COLO829 (cell line): ENCODE data around the gene CAMK2D.
A peak's percentile ranks its signal among the peaks of the same experiment; 100 is the strongest.

ENCODE experiments used
- DNase-seq: peaks from one replicate; pipeline ENCODE4 v3.0.0; 2012; ENCODE audit warnings: low spot score

The CAMK2D gene

GRCh38 chr4:113437129-113437528 lies 324.4 kb downstream of the CAMK2D start:
- DNase-seq, result no peak

- peak; percentile 81 for DNase-seq
Observed at GRCh38 chr4:113436360-113436759, 325.2 kb downstream of the CAMK2D start.

DNA sequence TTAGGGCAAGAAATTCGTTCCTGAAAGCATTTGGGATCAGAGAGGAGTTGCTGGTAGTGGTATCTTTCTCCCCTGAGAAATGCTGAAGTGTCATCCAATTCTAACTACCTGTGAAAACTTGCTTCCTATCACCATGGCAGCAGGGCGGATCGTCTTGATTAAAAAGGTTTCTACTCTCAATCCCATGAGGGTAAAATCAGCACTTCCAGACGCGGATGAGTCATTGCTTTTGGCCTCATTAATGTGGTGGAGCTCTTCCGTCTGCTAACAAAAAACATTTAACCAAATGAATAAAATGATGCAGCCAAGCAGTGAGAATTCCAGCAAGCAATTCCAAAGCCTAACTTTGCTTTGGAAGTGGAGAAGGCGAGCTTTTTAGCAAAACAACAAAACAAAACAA lies 325.6 kb downstream of the CAMK2D start:
- peak; percentile 91 for DNase-seq

DNA sequence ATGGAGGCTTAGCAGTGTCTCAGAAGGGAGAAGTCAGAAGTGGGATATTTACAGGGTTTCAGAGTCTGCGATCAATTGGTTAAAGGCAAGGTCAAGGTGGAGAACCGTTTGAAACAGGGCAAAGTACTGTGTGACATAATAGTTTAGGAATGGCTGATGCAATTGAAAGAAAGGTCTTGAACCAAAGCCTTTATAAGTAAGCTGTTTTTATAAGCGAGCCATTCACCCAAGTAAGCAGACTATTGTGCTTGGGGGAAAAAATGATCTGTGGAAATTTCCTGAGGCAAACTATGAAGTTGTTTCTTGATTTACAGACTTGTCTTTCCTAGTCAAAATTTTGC lies 327.3 kb downstream of the CAMK2D start:
- no peak for DNase-seq

DNA sequence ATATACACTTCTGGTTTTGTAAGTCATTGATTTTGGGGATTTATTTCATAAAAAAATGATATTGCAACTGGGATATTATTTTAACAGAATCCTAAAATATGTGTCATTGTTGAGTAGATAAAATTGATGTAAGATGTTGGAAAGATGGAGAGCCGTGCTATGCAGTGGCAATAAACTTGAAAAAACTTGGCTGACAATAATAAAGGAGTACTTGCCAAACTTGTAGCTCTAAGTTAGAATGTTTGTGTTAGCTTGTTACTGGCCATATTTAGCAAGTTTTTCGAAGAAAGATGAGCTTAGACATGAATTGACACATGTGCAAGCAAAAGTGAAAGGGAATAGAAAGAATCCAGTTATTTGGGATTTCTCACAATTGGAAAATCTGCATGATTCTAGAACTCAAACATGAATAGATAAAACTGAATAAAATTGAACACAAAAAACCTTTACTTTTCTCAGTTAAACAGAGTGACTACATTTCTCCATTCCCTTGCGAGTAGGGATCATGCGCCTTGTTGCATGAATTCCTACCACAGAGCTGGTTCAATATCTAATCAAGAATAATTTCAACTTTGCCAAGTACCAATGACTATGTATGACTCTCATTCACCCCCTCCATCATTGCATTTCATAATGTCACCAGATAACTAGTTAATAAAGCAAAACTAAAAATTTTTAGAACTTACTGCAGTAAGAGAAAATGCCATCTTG lies 327.8 kb downstream of the CAMK2D start:
- no peak for DNase-seq

GRCh38 chr4:113433116-113433515 lies 328.4 kb downstream of the CAMK2D start:
- DNase-seq, result no peak

DNA sequence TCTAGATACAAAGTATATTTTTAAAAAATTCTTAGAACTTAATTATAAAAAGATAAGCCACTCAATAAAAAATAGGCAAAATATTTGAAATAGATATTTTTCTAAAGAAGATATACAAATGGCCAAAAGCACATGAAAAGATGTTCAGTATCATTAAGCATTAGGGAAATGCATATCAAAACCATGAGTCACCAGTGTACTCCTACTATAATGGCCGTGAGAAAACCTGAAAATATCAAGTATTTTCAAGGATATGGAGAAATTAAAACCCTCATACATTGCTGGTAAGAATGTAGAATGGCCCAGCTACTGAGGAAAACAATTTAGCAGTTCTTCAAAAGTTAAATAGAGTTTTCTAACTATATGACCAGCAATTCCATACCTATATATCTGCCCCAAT lies 337.9 kb downstream of the CAMK2D start:
- no peak for DNase-seq

- no peak for DNase-seq
Observed at GRCh38 chr4:113420938-113421337, 340.6 kb downstream of the CAMK2D start.

GRCh38 chr4:113419631-113420030 lies 341.9 kb downstream of the CAMK2D start:
- no peak for DNase-seq

- no peak for DNase-seq
Observed at GRCh38 chr4:113411496-113411938, 350.0 kb downstream of the CAMK2D start.

DNA sequence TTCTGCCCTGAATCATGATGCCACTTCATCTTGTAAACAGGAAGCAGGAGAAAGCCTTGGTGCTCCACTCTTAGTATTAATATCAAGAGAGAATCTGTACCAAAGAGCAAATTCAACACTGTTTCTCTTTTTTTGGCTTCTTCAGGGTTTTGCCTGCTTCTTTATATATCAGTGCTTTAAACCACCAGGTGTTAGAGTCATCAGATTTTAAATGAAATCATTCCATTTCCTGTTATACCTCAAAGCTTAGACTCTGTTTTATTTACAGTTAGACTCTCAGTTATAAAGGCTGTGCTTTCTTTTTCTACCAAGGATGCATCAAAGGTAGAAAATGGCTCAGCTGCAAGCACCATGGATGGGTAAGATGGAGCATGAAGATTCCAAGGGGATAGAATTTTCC lies 350.9 kb downstream of the CAMK2D start:
- DNase-seq, result no peak

- DNase-seq, result no peak
Observed at GRCh38 chr4:113409181-113409580, 352.4 kb downstream of the CAMK2D start.

- DNase-seq, result no peak
Observed at GRCh38 chr4:113407409-113407808, 354.1 kb downstream of the CAMK2D start.

DNA sequence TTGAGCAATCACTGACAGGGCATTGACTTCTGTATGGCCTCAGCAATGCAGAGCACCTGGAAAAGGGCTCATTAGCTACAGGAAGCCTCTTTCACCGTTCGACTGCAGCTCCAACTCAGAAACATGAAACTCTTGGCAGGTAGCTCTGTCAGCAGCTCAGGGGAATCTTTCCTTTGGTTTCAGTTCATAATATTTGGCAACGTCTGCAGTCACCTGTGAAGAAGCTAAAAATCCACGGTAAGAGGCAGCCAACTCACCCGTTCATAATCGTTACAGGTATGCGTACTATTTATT lies 354.9 kb downstream of the CAMK2D start:
- DNase-seq, result no peak

DNA sequence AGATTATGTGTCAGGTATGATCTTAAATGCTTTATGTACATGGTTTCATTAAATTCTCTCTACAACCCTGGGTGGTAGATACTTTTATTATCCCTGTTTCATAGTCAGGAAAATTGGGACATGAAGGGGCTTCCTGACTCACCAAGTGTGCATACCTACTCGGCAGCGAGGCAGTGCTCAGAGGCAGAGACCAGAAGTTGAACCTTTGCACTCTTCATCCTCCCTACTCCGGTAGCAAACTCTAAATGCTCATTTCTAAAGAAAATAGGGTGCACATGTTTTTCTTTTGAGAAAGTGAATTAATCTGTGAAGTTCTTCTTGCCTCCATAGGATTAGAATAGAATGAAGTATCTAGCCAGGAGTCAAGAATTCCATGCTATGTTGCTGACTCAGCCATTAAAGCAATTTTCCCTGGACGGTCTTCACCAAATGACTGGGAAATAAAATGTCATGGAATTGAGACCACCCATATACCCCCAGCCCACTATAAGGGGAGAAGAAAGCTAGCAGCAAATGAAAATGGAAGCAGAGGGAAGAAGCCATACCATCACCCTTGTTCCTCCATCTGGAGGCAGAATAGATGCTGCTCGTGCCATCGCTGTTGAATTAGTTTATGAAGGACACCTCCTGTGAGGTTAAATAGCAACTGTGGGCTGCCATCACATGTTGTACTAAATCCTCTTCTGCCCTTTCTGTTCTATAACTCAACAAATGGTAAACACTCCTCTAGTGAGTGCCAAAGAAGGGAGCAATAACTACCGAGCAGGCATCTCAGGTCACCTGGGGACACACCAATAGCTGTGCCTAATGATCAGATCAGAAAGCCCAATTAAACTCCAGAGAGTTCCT lies 355.4 kb downstream of the CAMK2D start:
- DNase-seq, result no peak

- DNase-seq, result no peak
Observed at GRCh38 chr4:113404841-113405240, 356.7 kb downstream of the CAMK2D start.

DNA sequence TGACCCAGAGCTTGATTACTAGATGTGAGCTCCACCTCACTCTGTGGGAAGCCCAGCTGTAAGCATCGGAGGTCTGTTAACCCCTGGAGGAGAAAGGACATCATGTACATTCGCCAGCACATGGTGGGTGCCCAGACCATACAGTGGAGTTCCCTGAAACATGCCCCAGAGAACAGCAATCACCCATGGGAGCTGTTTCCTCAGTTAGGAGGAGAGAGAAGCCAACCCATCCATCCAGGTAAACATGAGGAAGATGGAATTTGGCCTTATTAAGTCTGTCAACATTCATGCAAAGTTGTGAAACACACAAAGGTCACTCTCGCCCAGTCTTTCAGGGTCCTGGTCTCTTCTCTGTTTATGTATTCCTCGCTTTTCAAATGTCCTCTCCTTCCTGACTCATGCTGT lies 357.4 kb downstream of the CAMK2D start:
- DNase-seq, result no peak
